ENCODE measurements around the gene COL23A1.

The COL23A1 gene

DNA sequence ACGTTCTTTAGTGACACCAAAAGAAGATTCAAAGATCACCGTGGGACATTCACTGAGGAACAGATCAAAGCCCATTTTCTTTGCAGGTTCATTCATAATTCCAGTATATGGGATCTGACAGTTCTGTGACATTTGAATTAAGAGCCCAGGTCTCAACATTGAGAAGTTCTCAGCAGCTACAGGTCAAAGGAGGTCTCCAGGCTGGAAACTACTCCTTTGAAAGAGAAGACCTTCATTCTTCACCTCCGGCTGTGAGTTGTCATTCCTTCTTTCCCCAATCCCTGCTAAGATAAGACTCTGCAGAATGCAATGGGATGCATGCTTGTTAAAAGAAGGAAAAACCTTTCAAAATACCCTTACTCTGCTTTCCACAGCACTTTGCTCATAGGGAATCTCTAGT lies 79.0 kb downstream of the COL23A1 start:
- peaks cover 41% of the 10 kb centered on the region for H3K9me3 Mint-ChIP-seq
- H3K36me3 Mint-ChIP-seq (ENCODE audit: low read depth), result peaks cover 22% of the 10 kb centered on the region
- H3K27ac Mint-ChIP-seq, result no peak overlapping the region
- no peaks in the 10 kb centered on the region for H3K4me1 Mint-ChIP-seq
- no peak overlapping the region for H3K4me3 Mint-ChIP-seq
- peaks cover 26% of the 10 kb centered on the region for H3K27me3 Mint-ChIP-seq (ENCODE audit: low read depth, poor library complexity)
- TF ChIP-seq, protein P1, sequence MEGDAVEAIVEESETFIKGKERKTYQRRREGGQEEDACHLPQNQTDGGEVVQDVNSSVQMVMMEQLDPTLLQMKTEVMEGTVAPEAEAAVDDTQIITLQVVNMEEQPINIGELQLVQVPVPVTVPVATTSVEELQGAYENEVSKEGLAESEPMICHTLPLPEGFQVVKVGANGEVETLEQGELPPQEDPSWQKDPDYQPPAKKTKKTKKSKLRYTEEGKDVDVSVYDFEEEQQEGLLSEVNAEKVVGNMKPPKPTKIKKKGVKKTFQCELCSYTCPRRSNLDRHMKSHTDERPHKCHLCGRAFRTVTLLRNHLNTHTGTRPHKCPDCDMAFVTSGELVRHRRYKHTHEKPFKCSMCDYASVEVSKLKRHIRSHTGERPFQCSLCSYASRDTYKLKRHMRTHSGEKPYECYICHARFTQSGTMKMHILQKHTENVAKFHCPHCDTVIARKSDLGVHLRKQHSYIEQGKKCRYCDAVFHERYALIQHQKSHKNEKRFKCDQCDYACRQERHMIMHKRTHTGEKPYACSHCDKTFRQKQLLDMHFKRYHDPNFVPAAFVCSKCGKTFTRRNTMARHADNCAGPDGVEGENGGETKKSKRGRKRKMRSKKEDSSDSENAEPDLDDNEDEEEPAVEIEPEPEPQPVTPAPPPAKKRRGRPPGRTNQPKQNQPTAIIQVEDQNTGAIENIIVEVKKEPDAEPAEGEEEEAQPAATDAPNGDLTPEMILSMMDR (IDR thresholded peaks at IDR 0.05), result no peak
- DNase-seq, result no peak

GRCh38 chr5:178509491-178510057 lies 80.6 kb downstream of the COL23A1 start:
- TF ChIP-seq, protein P1 (IDR thresholded peaks at IDR 0.05), result no peak
- Mint-ChIP-seq H3K9me3 (peaks cover 44% of the 10 kb centered on the region), H3K27ac (no peak overlapping the region), H3K36me3 (ENCODE audit: low read depth) (peaks cover 22% of the 10 kb centered on the region), H3K27me3 (ENCODE audit: low read depth, poor library complexity) (peaks cover 22% of the 10 kb centered on the region), H3K4me3 (no peak overlapping the region), H3K4me1 (peaks cover 7% of the 10 kb centered on the region)
- DNase-seq, result no peak

GRCh38 chr5:178507151-178507932 lies 82.9 kb downstream of the COL23A1 start:
- no peak overlapping the region for H3K4me3 Mint-ChIP-seq
- TF ChIP-seq, protein P1 (IDR thresholded peaks at IDR 0.05), result no peak
- H3K27ac Mint-ChIP-seq, result no peak overlapping the region
- H3K9me3 Mint-ChIP-seq, result peaks cover 39% of the 10 kb centered on the region
- peaks cover 19% of the 10 kb centered on the region for H3K4me1 Mint-ChIP-seq
- peaks cover 22% of the 10 kb centered on the region for H3K36me3 Mint-ChIP-seq (ENCODE audit: low read depth)
- peaks cover 12% of the 10 kb centered on the region for H3K27me3 Mint-ChIP-seq (ENCODE audit: low read depth, poor library complexity)
- DNase-seq, result no peak

- H3K4me1 Mint-ChIP-seq, result peaks cover 19% of the 10 kb centered on the region
- H3K36me3 Mint-ChIP-seq (ENCODE audit: low read depth), result peaks cover 24% of the 10 kb centered on the region
- DNase-seq, result no peak
- H3K27ac Mint-ChIP-seq, result no peak overlapping the region
- TF ChIP-seq, protein P1 (IDR thresholded peaks at IDR 0.05), result no peak
- no peak overlapping the region for H3K4me3 Mint-ChIP-seq
- peaks cover 11% of the 10 kb centered on the region for H3K27me3 Mint-ChIP-seq (ENCODE audit: low read depth, poor library complexity)
- H3K9me3 Mint-ChIP-seq, result peaks cover 47% of the 10 kb centered on the region
Observed at GRCh38 chr5:178505639-178506407, 84.4 kb downstream of the COL23A1 start.

- Mint-ChIP-seq H3K4me3 (no peak overlapping the region), H3K27ac (no peak overlapping the region)
Observed at GRCh38 chr5:178504340-178504960, 85.7 kb downstream of the COL23A1 start.

More at GRCh38 chr5:178504340-178504960, 85.7 kb downstream of the COL23A1 start:
- TF ChIP-seq, protein P1 (IDR thresholded peaks at IDR 0.05), result no peak
- Mint-ChIP-seq H3K9me3 (peaks cover 52% of the 10 kb centered on the region), H3K36me3 (ENCODE audit: low read depth) (peaks cover 31% of the 10 kb centered on the region), H3K27me3 (ENCODE audit: low read depth, poor library complexity) (peaks cover 11% of the 10 kb centered on the region), H3K4me1 (peaks cover 19% of the 10 kb centered on the region)
- DNase-seq, result no peak

Measured in nephron progenitor cell (in vitro differentiated cells).